PFSK-1 (cell line): ENCODE data around the gene MID2.

Experiments used
- FOXP2 ChIP-seq: optimal IDR thresholded peaks from 2 replicates; pipeline ENCODE3; 2011; ENCODE audit warnings: borderline replicate concordance, control low read depth, inconsistent platforms; ENCODE audit not compliant: insufficient read depth; ENCODE audit errors: extremely low read length, extremely low read depth
- POLR2AphosphoS5 ChIP-seq: IDR thresholded peaks from 2 replicates; pipeline ENCODE4 v1.6.1; 2012; ENCODE audit warnings: low read depth, mild to moderate bottlenecking, control low read depth, low read length, moderate library complexity
- SIN3A ChIP-seq: IDR thresholded peaks from 2 replicates; pipeline ENCODE4 v1.6.1; 2012; ENCODE audit warnings: mild to moderate bottlenecking, low read length, moderate library complexity, borderline replicate concordance; ENCODE audit not compliant: insufficient read depth
- TAF1 ChIP-seq: IDR thresholded peaks from 2 replicates; pipeline ENCODE4 v1.6.1; 2012; ENCODE audit warnings: low read length, control low read depth, borderline replicate concordance; ENCODE audit not compliant: insufficient read depth
- TF ChIP-seq, protein P1 (sequence below), 2 experiments: IDR thresholded peaks; 2 replicates each; pipeline versions ENCODE4 v1.6.1 to v1.8.0; 2011 to 2012; ENCODE audit warnings: low read depth in 2 of 2, low read length in 2 of 2, control low read depth in 1 of 2, inconsistent platforms in 1 of 2, mild to moderate bottlenecking in 1 of 2, moderate library complexity in 1 of 2; ENCODE audit not compliant: insufficient read depth in 1 of 2

Gene MID2

DNA sequence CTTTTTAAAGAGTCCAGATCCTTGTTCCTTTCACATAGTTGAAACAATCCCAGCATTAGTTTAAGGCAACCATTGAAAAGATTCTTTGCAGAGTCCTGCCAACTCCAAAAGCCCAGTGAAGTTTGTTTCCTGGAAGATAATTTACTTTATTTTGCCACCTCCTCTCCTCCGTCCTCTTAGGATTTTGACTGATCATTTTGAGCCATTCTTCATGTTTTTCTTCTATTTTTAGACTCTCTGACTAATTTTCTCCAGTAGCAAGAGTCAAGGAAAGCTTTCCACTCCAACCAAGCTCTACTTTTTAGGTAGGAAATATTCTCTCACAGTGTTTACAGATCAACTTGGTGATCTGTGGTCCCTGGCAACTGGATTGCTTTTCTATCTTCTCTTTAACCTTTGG, 37.8 kb upstream of the MID2 start:
- TF ChIP-seq, protein P1, sequence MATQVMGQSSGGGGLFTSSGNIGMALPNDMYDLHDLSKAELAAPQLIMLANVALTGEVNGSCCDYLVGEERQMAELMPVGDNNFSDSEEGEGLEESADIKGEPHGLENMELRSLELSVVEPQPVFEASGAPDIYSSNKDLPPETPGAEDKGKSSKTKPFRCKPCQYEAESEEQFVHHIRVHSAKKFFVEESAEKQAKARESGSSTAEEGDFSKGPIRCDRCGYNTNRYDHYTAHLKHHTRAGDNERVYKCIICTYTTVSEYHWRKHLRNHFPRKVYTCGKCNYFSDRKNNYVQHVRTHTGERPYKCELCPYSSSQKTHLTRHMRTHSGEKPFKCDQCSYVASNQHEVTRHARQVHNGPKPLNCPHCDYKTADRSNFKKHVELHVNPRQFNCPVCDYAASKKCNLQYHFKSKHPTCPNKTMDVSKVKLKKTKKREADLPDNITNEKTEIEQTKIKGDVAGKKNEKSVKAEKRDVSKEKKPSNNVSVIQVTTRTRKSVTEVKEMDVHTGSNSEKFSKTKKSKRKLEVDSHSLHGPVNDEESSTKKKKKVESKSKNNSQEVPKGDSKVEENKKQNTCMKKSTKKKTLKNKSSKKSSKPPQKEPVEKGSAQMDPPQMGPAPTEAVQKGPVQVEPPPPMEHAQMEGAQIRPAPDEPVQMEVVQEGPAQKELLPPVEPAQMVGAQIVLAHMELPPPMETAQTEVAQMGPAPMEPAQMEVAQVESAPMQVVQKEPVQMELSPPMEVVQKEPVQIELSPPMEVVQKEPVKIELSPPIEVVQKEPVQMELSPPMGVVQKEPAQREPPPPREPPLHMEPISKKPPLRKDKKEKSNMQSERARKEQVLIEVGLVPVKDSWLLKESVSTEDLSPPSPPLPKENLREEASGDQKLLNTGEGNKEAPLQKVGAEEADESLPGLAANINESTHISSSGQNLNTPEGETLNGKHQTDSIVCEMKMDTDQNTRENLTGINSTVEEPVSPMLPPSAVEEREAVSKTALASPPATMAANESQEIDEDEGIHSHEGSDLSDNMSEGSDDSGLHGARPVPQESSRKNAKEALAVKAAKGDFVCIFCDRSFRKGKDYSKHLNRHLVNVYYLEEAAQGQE (IDR thresholded peaks at IDR 0.05; ENCODE audit: insufficient read depth in 1 of 2, low read depth in 2 of 2, low read length in 2 of 2) = no peak
- TF ChIP-seq FOXP2 = no peak
- no peak for TF ChIP-seq TAF1
- no peak for TF ChIP-seq POLR2AphosphoS5
- no peak for TF ChIP-seq SIN3A

DNA sequence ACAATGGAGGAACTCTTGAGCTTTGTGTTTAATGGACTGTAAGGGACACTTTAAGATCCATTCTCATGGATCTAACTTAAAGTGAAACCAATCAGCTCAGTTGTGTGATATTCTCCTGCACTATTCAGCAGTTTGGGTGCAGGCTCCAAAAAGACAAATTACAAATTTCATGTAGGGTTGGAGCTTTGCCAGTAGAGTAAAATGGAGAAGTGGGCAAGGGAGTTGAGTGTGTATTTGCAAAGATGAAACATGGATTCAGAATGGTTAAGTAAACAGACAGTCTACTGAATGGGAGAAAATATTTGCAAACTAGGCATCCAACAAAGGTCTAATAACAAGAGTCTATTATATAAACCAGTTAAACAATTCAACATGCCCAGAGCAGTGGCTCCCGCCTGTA, 21.2 kb upstream of the MID2 start:
- no peak for TF ChIP-seq POLR2AphosphoS5
- TF ChIP-seq SIN3A = no peak
- TF ChIP-seq, protein P1 (IDR thresholded peaks at IDR 0.05; ENCODE audit: insufficient read depth in 1 of 2, low read depth in 2 of 2, low read length in 2 of 2) = no peak
- TF ChIP-seq TAF1 = no peak
- TF ChIP-seq FOXP2 = no peak

DNA sequence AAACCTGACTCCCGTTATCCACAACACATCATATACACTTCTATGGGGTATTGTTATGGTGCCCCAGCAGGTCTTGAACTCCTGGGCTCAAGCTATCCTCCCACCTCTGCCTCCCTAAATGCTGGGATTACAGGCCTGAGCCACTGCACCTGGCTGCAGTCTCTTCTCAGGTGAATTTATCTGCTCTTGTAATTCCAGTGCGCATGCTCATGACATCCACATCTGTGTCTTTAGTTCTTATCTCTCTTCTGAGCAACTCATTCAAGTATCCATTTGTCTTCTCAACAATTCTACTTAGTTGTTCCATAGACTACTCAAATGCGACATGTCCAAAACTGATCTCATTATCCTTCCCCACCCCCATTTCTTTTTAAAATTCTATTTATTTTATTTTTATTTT, 20.5 kb upstream of the MID2 start:
- TF ChIP-seq POLR2AphosphoS5 (no peak), TAF1 (no peak), FOXP2 (no peak), SIN3A (no peak)
- TF ChIP-seq, protein P1 (IDR thresholded peaks at IDR 0.05; ENCODE audit: insufficient read depth in 1 of 2, low read depth in 2 of 2, low read length in 2 of 2) = no peak

DNA sequence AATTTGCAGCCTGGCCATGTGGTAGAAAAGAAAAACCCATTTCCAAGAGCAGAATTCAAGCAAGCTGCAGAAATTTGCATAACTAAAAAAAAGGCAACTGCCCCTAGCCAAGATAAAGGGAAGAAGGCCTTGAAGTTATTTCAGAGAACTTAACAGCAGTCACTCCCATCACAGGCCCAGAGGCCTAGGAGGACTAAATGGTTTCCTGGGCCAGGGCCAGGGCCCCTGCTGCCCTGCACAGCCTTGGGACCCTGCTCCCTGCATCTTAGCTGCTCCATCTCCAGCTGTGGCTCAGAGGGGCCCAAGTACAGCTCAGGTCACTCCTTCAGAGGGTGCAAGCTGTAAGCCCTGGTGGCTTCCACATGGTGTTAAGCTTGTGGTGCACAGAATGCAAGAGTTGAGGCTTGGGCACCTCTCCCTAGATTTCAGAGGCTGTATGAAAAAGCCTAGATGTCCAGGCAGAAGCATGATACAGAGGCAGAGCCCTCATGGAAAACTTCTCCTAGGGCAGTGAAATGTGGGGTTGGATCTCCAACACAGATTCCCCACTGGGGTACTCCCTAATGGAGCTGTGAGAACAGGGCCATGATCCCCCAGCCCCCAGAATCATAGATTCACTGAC, 6.7 kb upstream of the MID2 start:
- TF ChIP-seq TAF1 (no peak), SIN3A (no peak), POLR2AphosphoS5 (no peak)

DNA sequence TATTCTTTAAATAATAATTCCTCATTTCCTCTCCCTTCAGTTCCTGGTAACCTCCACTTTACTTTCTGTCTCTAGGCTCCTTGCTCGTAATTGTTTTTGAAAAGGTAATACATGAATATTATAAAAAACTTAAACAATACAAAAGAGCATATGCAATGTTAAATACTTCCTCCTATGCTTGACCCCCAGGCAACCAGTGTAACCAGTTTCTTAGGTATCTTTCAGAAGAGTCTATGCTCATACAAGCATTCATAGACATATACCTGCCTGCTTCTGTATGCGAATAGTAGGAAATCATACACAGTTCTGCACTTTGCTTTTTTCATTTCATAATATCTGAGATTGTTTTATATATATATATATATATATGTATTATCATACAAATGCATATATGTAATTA, 2.6 kb upstream of the MID2 start:
- TF ChIP-seq SIN3A (no peak), FOXP2 (no peak), TAF1 (no peak), POLR2AphosphoS5 (no peak)
- TF ChIP-seq, protein P1 (IDR thresholded peaks at IDR 0.05; ENCODE audit: insufficient read depth in 1 of 2, low read depth in 2 of 2, low read length in 2 of 2) = no peak
